Liver (tissue), 3 donors: ENCODE results near the gene HLA-DRB1.

Experiments used
- FOXA1 ChIP-seq: IDR thresholded peaks from 2 replicates; pipeline ENCODE4 v1.6.1; 2016; ENCODE audit warnings: antibody characterized with exemption
- GABPA ChIP-seq, 2 donors: IDR thresholded peaks in 1 of 2; conservative IDR thresholded peaks in 1 of 2; 2 replicates each; pipeline ENCODE4 v1.6.1; 2016; ENCODE audit warnings: antibody characterized with exemption in 2 of 2, mild to moderate bottlenecking in 1 of 2, moderate library complexity in 1 of 2
- HNF4G ChIP-seq: IDR thresholded peaks from 2 replicates; pipeline ENCODE4 v1.6.1; 2016; ENCODE audit warnings: antibody characterized with exemption
- JUND ChIP-seq, 2 donors: IDR thresholded peaks; 2 replicates each; pipeline ENCODE4 v1.6.1; 2016; ENCODE audit warnings: antibody characterized with exemption in 2 of 2
- TAF1 ChIP-seq: conservative IDR thresholded peaks from 2 replicates; pipeline ENCODE4 v1.6.1; 2016; ENCODE audit warnings: antibody characterized with exemption, mild to moderate bottlenecking
- YY1 ChIP-seq: IDR thresholded peaks from 2 replicates; pipeline ENCODE4 v1.6.1; 2016; ENCODE audit warnings: antibody characterized with exemption, mild to moderate bottlenecking
- TF ChIP-seq, protein P1 (sequence below): fragments of 150-350 bp; IDR thresholded peaks from 2 replicates; pipeline ENCODE4 v1.5.1; 2017; ENCODE audit warnings: improper control_type of control experiment, low read depth, low read length; ENCODE audit not compliant: missing input control
- TF ChIP-seq, protein P2 (sequence below): IDR thresholded peaks from 2 replicates; pipeline ENCODE4 v1.6.1; 2016; ENCODE audit warnings: antibody characterized with exemption
- TF ChIP-seq, protein P3 (sequence below): IDR thresholded peaks from 2 replicates; pipeline ENCODE4 v1.6.1; 2016; ENCODE audit warnings: antibody characterized with exemption, mild to moderate bottlenecking
- TF ChIP-seq, protein P4 (sequence below): IDR thresholded peaks from 2 replicates; pipeline ENCODE4 v1.6.1; 2016; ENCODE audit warnings: antibody characterized with exemption
- donor health status: healthy.
- donor health status: healthy.

DNA sequence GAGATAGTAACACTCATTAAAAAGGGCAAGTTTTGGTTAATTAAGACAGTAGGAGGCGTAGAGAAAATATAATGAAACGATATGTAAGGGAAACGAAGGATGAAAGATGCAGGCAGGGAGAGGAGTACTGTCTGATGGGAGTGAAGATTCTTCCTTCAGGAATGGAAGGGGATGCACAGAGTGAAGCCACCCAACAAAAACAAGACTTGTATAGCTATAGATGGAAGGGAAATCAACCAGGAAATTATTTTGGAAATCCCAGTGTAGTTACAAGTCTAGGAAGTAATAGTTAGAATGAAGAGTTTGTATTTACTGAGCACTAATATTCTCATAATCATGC is 19.7 kb upstream of the HLA-DRB1 start:
- TF ChIP-seq GABPA (IDR thresholded peaks at IDR 0.05 in 1 of 2, conservative IDR thresholded peaks at IDR 0.05 in 1 of 2) (no peak), YY1 (no peak), HNF4G (no peak), TAF1 (no peak), JUND (IDR thresholded peaks at IDR 0.05) (no peak), FOXA1 (no peak)
- TF ChIP-seq, protein P1, sequence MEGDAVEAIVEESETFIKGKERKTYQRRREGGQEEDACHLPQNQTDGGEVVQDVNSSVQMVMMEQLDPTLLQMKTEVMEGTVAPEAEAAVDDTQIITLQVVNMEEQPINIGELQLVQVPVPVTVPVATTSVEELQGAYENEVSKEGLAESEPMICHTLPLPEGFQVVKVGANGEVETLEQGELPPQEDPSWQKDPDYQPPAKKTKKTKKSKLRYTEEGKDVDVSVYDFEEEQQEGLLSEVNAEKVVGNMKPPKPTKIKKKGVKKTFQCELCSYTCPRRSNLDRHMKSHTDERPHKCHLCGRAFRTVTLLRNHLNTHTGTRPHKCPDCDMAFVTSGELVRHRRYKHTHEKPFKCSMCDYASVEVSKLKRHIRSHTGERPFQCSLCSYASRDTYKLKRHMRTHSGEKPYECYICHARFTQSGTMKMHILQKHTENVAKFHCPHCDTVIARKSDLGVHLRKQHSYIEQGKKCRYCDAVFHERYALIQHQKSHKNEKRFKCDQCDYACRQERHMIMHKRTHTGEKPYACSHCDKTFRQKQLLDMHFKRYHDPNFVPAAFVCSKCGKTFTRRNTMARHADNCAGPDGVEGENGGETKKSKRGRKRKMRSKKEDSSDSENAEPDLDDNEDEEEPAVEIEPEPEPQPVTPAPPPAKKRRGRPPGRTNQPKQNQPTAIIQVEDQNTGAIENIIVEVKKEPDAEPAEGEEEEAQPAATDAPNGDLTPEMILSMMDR, result no peak
- TF ChIP-seq, protein P2, sequence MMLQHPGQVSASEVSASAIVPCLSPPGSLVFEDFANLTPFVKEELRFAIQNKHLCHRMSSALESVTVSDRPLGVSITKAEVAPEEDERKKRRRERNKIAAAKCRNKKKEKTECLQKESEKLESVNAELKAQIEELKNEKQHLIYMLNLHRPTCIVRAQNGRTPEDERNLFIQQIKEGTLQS, result no peak
- TF ChIP-seq, protein P3, sequence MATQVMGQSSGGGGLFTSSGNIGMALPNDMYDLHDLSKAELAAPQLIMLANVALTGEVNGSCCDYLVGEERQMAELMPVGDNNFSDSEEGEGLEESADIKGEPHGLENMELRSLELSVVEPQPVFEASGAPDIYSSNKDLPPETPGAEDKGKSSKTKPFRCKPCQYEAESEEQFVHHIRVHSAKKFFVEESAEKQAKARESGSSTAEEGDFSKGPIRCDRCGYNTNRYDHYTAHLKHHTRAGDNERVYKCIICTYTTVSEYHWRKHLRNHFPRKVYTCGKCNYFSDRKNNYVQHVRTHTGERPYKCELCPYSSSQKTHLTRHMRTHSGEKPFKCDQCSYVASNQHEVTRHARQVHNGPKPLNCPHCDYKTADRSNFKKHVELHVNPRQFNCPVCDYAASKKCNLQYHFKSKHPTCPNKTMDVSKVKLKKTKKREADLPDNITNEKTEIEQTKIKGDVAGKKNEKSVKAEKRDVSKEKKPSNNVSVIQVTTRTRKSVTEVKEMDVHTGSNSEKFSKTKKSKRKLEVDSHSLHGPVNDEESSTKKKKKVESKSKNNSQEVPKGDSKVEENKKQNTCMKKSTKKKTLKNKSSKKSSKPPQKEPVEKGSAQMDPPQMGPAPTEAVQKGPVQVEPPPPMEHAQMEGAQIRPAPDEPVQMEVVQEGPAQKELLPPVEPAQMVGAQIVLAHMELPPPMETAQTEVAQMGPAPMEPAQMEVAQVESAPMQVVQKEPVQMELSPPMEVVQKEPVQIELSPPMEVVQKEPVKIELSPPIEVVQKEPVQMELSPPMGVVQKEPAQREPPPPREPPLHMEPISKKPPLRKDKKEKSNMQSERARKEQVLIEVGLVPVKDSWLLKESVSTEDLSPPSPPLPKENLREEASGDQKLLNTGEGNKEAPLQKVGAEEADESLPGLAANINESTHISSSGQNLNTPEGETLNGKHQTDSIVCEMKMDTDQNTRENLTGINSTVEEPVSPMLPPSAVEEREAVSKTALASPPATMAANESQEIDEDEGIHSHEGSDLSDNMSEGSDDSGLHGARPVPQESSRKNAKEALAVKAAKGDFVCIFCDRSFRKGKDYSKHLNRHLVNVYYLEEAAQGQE, result no peak
- TF ChIP-seq, protein P4, sequence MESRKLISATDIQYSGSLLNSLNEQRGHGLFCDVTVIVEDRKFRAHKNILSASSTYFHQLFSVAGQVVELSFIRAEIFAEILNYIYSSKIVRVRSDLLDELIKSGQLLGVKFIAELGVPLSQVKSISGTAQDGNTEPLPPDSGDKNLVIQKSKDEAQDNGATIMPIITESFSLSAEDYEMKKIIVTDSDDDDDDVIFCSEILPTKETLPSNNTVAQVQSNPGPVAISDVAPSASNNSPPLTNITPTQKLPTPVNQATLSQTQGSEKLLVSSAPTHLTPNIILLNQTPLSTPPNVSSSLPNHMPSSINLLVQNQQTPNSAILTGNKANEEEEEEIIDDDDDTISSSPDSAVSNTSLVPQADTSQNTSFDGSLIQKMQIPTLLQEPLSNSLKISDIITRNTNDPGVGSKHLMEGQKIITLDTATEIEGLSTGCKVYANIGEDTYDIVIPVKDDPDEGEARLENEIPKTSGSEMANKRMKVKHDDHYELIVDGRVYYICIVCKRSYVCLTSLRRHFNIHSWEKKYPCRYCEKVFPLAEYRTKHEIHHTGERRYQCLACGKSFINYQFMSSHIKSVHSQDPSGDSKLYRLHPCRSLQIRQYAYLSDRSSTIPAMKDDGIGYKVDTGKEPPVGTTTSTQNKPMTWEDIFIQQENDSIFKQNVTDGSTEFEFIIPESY, result no peak
